DMS114 treated with DMSO at 0.1 percent for 48 hours (cell line): ENCODE measurements around the gene UBL7.
"Not testable (repeated sequence)": the region's sequence is repeated elsewhere in the genome, so short reads cannot be mapped to it uniquely, and the experiment has no call there.

Experiments
- DNase-seq: peaks from one replicate; lab custom pipeline; 2025; ENCODE audit not compliant: unreplicated experiment; lab: John Stamatoyannopoulos, UW

Gene UBL7

GRCh38 chr15:74464216-74464615 is 3.3 kb upstream of the UBL7 start:
- no peak for DNase-seq

- DNase-seq = no peak
Observed at GRCh38 chr15:74463634-74464033, 2.7 kb upstream of the UBL7 start.

GRCh38 chr15:74461847-74462511 is 1.0 kb upstream of the UBL7 start:
- DNase-seq = peak; percentile 66

DNA sequence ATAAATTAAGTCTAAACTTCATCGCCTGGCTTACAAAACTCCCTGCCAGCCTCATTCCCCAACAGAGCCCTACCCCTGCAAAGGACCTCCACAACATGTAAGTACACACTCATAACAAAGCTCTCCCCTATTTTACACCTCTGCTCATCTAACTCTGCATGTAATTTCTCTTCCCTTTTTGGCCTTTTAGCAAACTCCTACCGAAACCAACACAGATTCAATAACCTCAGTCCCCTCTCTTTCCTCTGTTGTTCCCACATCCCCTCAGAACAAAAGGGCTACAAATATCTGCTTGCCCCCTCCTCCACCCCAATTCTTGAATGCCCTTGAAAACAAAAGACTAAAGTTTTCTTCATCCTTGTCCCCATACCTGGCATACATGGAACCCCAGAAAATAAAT is 662 bp downstream of the UBL7 start:
- DNase-seq = no peak

DNA sequence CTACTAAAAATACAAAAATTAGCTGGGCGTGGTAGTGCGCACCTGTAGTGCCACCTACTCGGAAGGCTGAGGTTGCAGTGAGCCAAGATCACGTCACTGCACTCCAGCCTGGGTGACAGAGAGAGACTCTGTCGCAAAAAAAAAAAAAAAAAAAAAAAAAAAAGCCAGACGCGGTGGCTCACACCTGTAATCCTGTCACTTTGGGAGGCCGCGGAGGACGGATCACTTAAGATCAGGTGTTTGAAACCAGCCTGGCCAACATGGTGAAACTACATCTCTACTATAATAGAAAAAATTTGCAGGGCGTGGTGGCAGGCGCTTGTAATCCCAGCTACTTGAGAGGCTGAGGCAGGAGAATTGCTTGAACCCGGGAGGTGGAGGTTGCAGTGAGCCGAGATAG is 1.2 kb downstream of the UBL7 start:
- not testable (repeated sequence) for DNase-seq

DNA sequence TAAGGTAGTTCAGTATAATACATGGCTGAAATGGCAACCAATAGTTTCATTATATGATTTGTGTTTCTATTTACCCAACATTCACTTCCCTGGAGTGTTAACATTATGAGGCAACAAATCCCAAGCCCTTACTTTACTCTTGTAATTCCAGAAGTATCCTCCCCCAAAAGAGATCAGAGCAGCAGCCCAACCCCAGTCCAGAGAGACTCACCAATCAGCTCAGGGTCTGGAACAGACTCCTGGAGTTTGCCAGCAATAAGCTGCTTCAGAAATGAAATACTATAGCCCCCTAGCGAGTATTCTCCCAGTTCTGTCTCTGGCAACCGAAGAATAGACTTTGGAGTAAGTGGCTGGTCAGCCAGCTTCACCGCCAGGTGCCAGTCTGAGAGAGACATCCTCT is 2.5 kb downstream of the UBL7 start:
- DNase-seq = no peak

DNA sequence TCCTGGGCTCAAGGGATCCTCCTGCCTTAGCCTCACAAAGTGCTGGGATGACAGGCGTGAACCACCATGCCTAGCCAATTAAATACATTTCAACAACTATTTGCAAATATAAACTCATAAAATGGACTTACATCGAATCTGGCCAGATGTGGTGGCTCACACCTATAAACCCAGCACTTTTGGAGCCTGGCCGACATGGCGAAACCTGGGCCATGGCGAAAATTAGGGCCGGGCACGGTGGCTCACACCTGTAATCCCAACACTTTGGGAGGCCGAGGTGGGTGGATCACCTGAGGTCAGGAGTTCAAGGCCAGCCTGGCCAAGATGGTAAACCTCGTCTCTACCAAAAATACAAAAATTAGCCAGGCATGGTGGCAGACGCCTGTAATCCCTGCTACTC is 3.9 kb downstream of the UBL7 start:
- not testable (repeated sequence) for DNase-seq

GRCh38 chr15:74454764-74455500 is 6.0 kb downstream of the UBL7 start:
- no peak for DNase-seq

- no peak for DNase-seq
Observed at GRCh38 chr15:74453925-74454763, 6.8 kb downstream of the UBL7 start.

DNA sequence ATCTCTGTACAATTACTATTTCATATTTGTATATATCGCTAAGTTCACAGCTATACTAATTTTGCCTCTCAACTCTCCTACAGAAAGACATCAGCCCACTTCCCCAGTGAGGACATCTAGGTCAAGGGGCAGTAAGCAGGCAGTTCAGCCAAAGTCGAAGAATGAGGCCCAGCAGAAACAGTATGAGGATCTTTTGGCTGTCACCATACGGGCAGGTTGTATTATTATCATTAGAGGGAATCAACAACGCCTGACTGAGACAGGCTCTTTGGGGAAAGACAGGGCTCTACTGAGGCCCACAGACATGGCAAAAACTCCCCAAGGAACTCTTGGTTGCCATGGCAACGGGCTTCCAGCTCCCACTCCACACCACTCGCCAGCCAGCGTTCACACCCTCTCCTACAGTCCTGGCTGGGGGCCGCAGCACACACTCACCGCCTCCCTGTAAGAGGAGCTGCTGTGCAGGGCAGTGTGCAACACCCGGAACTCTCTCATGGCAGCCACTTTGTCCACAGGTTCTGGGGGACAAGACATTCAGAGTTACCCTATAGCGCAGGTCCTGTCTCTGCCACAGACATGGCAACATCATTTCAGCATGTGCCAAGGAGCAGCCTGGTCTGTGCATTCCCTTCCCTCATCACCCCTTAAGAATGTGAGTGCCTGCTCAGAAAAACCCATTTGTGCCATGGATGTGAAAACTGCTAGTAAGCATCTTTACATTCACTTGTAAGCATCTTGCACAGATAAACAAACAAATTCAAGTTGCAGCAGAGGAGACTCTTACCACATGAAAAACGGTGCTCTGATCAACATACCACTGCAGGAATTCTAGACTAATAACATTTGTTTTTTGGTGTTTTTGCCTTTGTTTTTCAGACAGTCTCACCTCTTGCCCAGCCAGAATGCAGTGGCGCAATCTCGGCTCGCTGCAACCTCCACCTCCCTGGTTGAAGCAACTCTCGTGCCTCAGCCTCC is 8.8 kb downstream of the UBL7 start:
- DNase-seq = no peak

DNA sequence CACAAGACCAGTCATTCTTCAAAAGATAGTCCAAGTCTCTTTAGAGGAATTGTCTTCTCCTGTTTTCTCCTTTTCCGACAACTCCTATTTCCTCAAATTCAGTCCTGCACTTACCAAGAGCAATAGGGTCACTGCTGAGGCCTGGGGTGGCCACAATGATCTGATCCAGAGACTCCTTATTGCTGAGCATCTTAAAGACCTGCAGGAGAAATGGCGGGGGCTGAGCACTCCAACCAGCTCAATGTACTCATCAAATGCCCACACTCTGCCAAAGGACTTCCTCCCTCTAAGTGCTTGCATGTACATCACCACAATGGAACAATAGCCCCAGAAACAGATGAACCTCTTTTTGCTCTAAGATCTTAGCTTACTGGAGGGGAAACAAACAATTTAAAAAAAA is 9.6 kb downstream of the UBL7 start:
- no peak for DNase-seq

- no peak for DNase-seq
Observed at GRCh38 chr15:74449643-74450205, 11.2 kb downstream of the UBL7 start.

DNA sequence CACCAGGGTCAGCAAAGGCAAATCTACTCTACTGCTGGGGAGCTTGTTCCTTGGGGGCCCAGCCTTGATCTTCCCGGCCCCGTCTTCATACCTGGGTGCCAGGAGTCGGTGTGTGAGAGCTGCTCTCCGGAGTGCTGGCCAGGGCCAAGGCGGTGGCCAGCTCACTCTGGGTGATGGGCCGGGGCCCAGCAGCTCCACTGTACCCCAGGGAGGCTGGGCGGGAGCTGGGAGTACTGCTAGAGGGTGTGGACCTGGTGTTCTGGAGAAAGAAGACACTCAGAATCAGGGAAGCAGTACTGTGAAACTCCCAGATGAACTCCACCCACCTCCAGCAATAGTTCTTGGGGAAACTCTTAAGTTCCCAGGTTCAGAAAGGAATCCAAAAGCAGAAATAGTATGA is 11.9 kb downstream of the UBL7 start:
- no peak for DNase-seq

DNA sequence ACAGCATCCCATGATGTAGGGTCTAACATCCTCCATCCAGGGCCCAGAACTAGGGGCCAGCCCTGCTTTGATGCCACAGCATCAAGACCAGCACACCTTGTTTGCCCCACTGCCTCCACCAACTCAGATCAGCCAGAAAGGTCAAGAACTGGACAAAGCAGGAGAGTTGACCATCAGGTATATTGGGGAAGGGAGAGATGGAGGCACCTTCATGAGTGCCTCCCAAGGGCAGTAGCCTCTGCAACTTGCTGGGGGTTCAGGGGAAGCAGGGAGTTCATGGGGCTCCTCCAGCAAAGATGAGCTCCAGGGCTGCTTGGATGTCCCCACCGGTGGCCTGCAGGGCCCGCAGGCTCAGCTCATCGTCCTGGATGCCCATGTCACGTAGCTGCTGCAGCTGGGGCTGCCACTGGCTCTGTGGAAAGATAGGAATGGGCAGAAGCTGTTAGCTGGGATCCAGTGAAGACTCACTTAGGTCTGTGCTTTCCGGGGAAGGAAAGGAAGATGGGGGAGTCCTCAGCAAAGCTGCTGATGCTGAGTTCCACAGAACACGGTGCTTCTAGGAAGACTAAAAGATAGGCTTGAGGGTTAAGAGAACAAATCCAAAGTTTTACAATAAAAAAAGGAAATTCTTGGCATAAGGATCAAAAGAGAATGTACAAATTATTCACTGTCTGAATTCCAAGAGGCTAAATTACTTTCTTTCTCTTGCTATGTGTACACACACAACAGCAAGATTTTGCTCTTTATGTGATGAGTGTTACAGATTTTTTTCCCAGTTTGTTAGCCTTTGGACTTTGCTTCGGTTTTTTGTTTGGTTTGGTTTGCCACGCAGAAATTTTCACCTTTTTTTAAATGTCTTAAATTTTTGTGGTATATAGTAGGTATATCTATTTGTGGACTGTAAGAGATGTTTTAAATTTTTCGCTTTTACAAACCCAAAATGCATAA is 14.9 kb downstream of the UBL7 start:
- DNase-seq = no peak

- DNase-seq = no peak
Observed at GRCh38 chr15:74444106-74445062, 16.6 kb downstream of the UBL7 start.

- DNase-seq = no peak
Observed at GRCh38 chr15:74443100-74443909, 17.7 kb downstream of the UBL7 start.

DNA sequence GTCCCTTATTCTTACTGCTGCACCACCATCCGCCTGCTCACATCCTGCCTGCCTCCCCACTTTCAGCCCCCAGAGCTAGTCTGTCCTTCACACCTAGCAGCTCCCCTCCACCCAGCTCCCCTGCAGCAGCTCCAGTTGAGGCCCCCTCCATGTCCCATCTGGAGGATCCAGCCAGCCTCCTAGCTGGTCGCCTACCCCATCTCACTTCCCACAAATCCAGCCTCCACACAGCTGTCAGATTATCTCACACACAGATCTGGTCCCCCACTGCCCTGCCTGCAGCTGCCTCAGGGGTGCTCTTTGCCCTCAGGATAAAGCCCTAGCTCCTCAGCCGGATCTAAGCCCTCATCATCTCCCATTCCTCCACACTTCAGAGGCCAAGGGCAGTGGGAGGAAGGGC is 18.4 kb downstream of the UBL7 start:
- DNase-seq = no peak
